Measurements from ENCODE around the gene ROBO1.

ROBO1 gene

DNA sequence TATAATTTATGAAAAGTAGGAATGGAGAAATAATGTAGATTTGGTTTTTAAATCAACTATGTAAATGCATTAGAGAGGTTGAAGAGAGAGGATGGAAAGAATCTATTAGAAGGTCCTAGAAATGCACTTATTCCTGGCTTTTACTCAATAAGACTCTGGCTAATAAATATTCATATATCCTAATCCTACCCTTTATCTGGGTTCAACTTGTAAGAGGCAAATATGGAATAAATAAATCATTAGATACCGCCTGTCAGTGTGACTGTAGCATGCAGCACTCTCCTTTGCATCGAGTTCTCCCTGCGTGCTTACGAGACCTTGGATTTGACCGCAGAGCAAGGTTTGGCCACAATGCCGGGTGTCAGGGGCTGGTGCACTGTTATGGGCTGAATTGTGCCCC lies 1156.5 kb downstream of the ROBO1 start:
- Histone ChIP-seq H3K9me2 (replicated peaks; ENCODE audit: insufficient read depth, low read length) (no peaks in the 10 kb centered on the region), H3K27ac (ENCODE audit: low read depth, low read length) (no peak overlapping the region)
- TF ChIP-seq CTCF (IDR thresholded peaks at IDR 0.05; ENCODE audit: insufficient read depth, low read length, poor library complexity, severe bottlenecking), result no peak
- TF ChIP-seq EZH2phosphoT487 (conservative IDR thresholded peaks at IDR 0.05; ENCODE audit: low read length), result no peak

DNA sequence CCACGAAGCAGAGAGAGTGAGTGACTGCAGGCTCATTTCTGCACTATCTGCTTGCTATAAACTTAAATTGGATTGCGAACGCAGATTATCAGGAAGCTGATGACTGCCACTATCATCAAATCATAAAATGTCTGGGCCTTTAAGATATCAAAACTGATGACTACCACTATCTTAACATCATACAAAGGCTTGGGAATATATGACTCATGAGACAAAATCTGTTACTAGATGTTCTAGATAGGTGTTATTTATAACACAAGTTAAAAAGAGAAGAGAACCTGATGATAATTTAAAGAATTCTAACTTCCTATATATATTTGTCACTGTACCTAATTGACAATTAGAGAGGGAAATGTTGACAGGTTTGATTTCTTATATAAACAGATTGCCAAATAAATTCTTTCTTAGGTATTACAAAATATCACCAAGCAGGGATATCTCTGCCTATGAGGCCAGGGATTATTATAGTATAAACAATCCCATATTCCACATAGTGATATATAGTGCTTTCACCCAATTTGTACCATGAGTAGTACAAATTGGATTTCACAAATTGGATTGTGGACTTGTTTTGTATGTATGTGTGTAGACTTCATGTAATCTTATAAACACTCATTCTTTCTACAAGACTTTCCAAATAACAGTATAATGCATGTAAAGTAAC lies 1157.2 kb downstream of the ROBO1 start:
- no peak overlapping the region for H3K4me3 ChIP-seq (ENCODE audit: insufficient read depth, low read length, poor library complexity, severe bottlenecking)
- no peak overlapping the region for H3K4me2 ChIP-seq (ENCODE audit: low read depth, low read length, poor library complexity, severe bottlenecking)
- H3K9me3 ChIP-seq (ENCODE audit: insufficient read depth, low read length), result no peaks in the 10 kb centered on the region
- no peak for TF ChIP-seq CTCF (IDR thresholded peaks at IDR 0.05; ENCODE audit: insufficient read depth, low read length, poor library complexity, severe bottlenecking)
- no peak for TF ChIP-seq EZH2phosphoT487 (conservative IDR thresholded peaks at IDR 0.05; ENCODE audit: low read length)
- H3K36me3 ChIP-seq (ENCODE audit: low read length), result no peaks in the 10 kb centered on the region
- H2AFZ ChIP-seq (ENCODE audit: low read depth, low read length, severe bottlenecking), result no peak overlapping the region
- no peaks in the 10 kb centered on the region for H3K27me3 ChIP-seq (ENCODE audit: low read length)
- no peaks in the 10 kb centered on the region for H4K20me1 ChIP-seq (ENCODE audit: low read depth, low read length)
- H3K27ac ChIP-seq (ENCODE audit: low read depth, low read length), result no peak overlapping the region
- H3K79me2 ChIP-seq (ENCODE audit: insufficient read depth, low read length), result no peaks in the 10 kb centered on the region
- H3K9me2 ChIP-seq (replicated peaks; ENCODE audit: insufficient read depth, low read length), result no peaks in the 10 kb centered on the region
- no peak overlapping the region for H3K9ac ChIP-seq (ENCODE audit: low read length)
- H3F3A ChIP-seq (ENCODE audit: insufficient read depth), result no peaks in the 10 kb centered on the region

More for the DNA sequence above, 1156.5 kb downstream of the ROBO1 start:
- Histone ChIP-seq H3K27me3 (ENCODE audit: low read length) (no peaks in the 10 kb centered on the region), H3K9ac (ENCODE audit: low read length) (no peak overlapping the region), H3K4me3 (ENCODE audit: insufficient read depth, low read length, poor library complexity, severe bottlenecking) (no peak overlapping the region), H4K20me1 (ENCODE audit: low read depth, low read length) (no peaks in the 10 kb centered on the region), H3K4me2 (ENCODE audit: low read depth, low read length, poor library complexity, severe bottlenecking) (no peak overlapping the region), H3K9me3 (ENCODE audit: insufficient read depth, low read length) (no peaks in the 10 kb centered on the region), H2AFZ (ENCODE audit: low read depth, low read length, severe bottlenecking) (no peak overlapping the region), H3F3A (ENCODE audit: insufficient read depth) (no peaks in the 10 kb centered on the region), H3K79me2 (ENCODE audit: insufficient read depth, low read length) (no peaks in the 10 kb centered on the region), H3K36me3 (ENCODE audit: low read length) (no peaks in the 10 kb centered on the region)

- no peaks in the 10 kb centered on the region for H3K9me2 ChIP-seq (replicated peaks; ENCODE audit: insufficient read depth, low read length)
- H3K36me3 ChIP-seq (ENCODE audit: low read length), result no peaks in the 10 kb centered on the region
- H3K9me3 ChIP-seq (ENCODE audit: insufficient read depth, low read length), result no peaks in the 10 kb centered on the region
- no peaks in the 10 kb centered on the region for H4K20me1 ChIP-seq (ENCODE audit: low read depth, low read length)
- H3K79me2 ChIP-seq (ENCODE audit: insufficient read depth, low read length), result no peaks in the 10 kb centered on the region
- H2AFZ ChIP-seq (ENCODE audit: low read depth, low read length, severe bottlenecking), result no peak overlapping the region
- no peak overlapping the region for H3K4me3 ChIP-seq (ENCODE audit: insufficient read depth, low read length, poor library complexity, severe bottlenecking)
- no peak overlapping the region for H3K4me2 ChIP-seq (ENCODE audit: low read depth, low read length, poor library complexity, severe bottlenecking)
- TF ChIP-seq CTCF (IDR thresholded peaks at IDR 0.05; ENCODE audit: insufficient read depth, low read length, poor library complexity, severe bottlenecking), result no peak
- no peak for TF ChIP-seq EZH2phosphoT487 (conservative IDR thresholded peaks at IDR 0.05; ENCODE audit: low read length)
- no peaks in the 10 kb centered on the region for H3K27me3 ChIP-seq (ENCODE audit: low read length)
- H3F3A ChIP-seq (ENCODE audit: insufficient read depth), result no peaks in the 10 kb centered on the region
- H3K9ac ChIP-seq (ENCODE audit: low read length), result no peak overlapping the region
- H3K27ac ChIP-seq (ENCODE audit: low read depth, low read length), result no peak overlapping the region
These were observed 1161.0 kb downstream of the ROBO1 start for GRCh38 chr3:78606756-78607155.
